Ovary (tissue), 9 donors: ENCODE measurements around the gene STX1A. TPM values are rescaled to one million over a fixed set of nuclear protein-coding genes. Genes with fewer than 3 reads are reported as not detected.

Experiments
- DNase-seq, 5 donors: peaks; one replicate each; pipeline ENCODE4 v3.0.0-alpha.2; 2019 to 2020
- H3K27ac ChIP-seq, 2 donors: fragments of 200-600 bp; one replicate each; pipeline versions ENCODE4 v1.5.1 to v1.8.0; 2019 to 2022
- H3K27me3 ChIP-seq: fragments of 200-600 bp; one replicate; pipeline ENCODE4 v1.8.0; 2022
- H3K36me3 ChIP-seq: fragments of 200-600 bp; sonication (generic); one replicate; pipeline ENCODE4 v1.5.1; 2019
- H3K4me1 ChIP-seq: one replicate; pipeline ENCODE4 v1.8.1; 2013; ENCODE audit warnings: mild to moderate bottlenecking, moderate library complexity; ENCODE audit not compliant: insufficient read depth
- H3K4me3 ChIP-seq: fragments of 200-600 bp; sonication (generic); one replicate; pipeline ENCODE4 v1.5.1; 2017
- H3K9me3 ChIP-seq, 2 donors: fragments of 200-600 bp in 1 of 2; sonication (generic) in 1 of 2; one replicate each; pipeline versions ENCODE4 v1.5.1 to v1.8.1; 2013 to 2019; ENCODE audit warnings: mild to moderate bottlenecking in 1 of 2, moderate library complexity in 1 of 2
- EP300 ChIP-seq: sonication (generic); formaldehyde crosslinking; IDR thresholded peaks from one replicate; pipeline ENCODE4 v1.6.1; 2017; ENCODE audit warnings: antibody characterized with exemption
- POLR2A ChIP-seq: fragments of 450-650 bp; IDR thresholded peaks from one replicate; pipeline ENCODE4 v1.6.1; 2017; ENCODE audit warnings: antibody characterized with exemption, mild to moderate bottlenecking, moderate library complexity
- whole genome bisulfite sequencing, 3 donors: extraction: QIAGEN DNeasy Blood & Tissue Kit in 1 of 3; methylation state at CpG; one replicate each; pipeline versions ENCODE4 v1.1.5 to v1.1.7; 2013 to 2017; 5-methylcytosine and 5-hydroxymethylcytosine counted together
- intact Hi-C, 4 donors: fragments of 100-400 bp; cut with DNase I; formaldehyde crosslinking; loops; one replicate each; pipeline versions ENCODE4 v1.11.0 to v1.15.1; 2022 to 2023
- polyA plus RNA-seq, 2 donors: library from polyadenylated mRNA; stranded (reverse); fragments of 200-250 nt in 1 of 2; fragments of 350-450 nt in 1 of 2; fragmentation: Illumina TruSeq in 1 of 2; extraction: RNeasy Lipid Tissue Mini Kit (QIAGEN cat#74804) in 1 of 2; gene quantifications; one replicate each; pipeline ENCODE4 v1.2.3, GENCODE V29; 2013 to 2014
- total RNA-seq, 7 donors: library from RNA; depleted of rRNA in 2 of 7; stranded (reverse); fragments of >200 nt in 2 of 7; fragmentation: NEBNext Ultra II Directional in 3 of 7; extraction: Animal tissue kit (Norgen Biotek cat#: 25700) in 3 of 7; gene quantifications; one replicate each; pipeline versions ENCODE4 v1.1.0 to v1.2.4, GENCODE V29; 2016 to 2023
- TF ChIP-seq, protein P1 (sequence below), 3 donors: fragments of 450-650 bp in 2 of 3; fragments of 200-600 bp in 1 of 3; IDR thresholded peaks; one replicate each; pipeline versions ENCODE4 v1.5.1 to v1.8.0; 2016 to 2022; ENCODE audit warnings: antibody characterized with exemption in 3 of 3, mild to moderate bottlenecking in 1 of 3
- donor health status: DM: no; HTN: no; CAD: no; lungs with moderate emphysema.
- donor health status: DM: no; HTN: no; CAD: no.
- donor health status: Bipolar disorder and iron deficiency.
- donor health status: DM: yes; HTN: yes; CAD: no.
- donor health status: DM: no; HTN: no; CAD: no.
- donor health status: DM: yes; HTN: yes; CAD: no.

The STX1A gene
- total and polyA plus RNA-seq, 9 donors = 1.6 to 11.3 (median 6.4) TPM

- no peaks in the 10 kb centered on the region for H3K9me3 ChIP-seq
- no peak overlapping the region for H3K27ac ChIP-seq
- intact Hi-C loops = loop anchor here in 1 of 4 donors (10.0 kb wide), 1 partner anchor 569 kb away; the partner anchor contains the start of gene RFC2
- no peaks in the 10 kb centered on the region for H3K36me3 ChIP-seq
- TF ChIP-seq POLR2A (no peak), EP300 (no peak)
- TF ChIP-seq, protein P1, sequence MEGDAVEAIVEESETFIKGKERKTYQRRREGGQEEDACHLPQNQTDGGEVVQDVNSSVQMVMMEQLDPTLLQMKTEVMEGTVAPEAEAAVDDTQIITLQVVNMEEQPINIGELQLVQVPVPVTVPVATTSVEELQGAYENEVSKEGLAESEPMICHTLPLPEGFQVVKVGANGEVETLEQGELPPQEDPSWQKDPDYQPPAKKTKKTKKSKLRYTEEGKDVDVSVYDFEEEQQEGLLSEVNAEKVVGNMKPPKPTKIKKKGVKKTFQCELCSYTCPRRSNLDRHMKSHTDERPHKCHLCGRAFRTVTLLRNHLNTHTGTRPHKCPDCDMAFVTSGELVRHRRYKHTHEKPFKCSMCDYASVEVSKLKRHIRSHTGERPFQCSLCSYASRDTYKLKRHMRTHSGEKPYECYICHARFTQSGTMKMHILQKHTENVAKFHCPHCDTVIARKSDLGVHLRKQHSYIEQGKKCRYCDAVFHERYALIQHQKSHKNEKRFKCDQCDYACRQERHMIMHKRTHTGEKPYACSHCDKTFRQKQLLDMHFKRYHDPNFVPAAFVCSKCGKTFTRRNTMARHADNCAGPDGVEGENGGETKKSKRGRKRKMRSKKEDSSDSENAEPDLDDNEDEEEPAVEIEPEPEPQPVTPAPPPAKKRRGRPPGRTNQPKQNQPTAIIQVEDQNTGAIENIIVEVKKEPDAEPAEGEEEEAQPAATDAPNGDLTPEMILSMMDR (IDR thresholded peaks at IDR 0.05) = no peak
- WGBS, 3 donors = 93 to 94% (median 93%) methylated on average over 18 of the region's 18 CpGs
- peaks cover 17% of the 10 kb centered on the region for H3K4me1 ChIP-seq
- H3K4me3 ChIP-seq = no peak overlapping the region
- no peak for DNase-seq
- H3K27me3 ChIP-seq = no peaks in the 10 kb centered on the region
These were observed 34.2 kb downstream of the STX1A start for GRCh38 chr7:73685311-73685710.

- peak in 1 of 5 donors; percentile 18 for DNase-seq
- no peaks in the 10 kb centered on the region for H3K36me3 ChIP-seq
- H3K4me1 ChIP-seq = peaks cover 17% of the 10 kb centered on the region
- H3K27ac ChIP-seq = peak overlapping the region in 1 of 2 donors; percentile 19
- H3K4me3 ChIP-seq = peak overlapping the region; percentile 89
- no peaks in the 10 kb centered on the region for H3K27me3 ChIP-seq
- no peaks in the 10 kb centered on the region for H3K9me3 ChIP-seq
- TF ChIP-seq, protein P1 (IDR thresholded peaks at IDR 0.05) = no peak
- TF ChIP-seq EP300 (no peak), POLR2A (no peak)
- WGBS, 3 donors = 19 to 23% (median 22%) methylated on average over 58 of the region's 58 CpGs
- intact Hi-C loops = loop anchor here in 1 of 4 donors (10.0 kb wide), 1 partner anchor 571 kb away; the partner anchor contains the start of gene RFC2
These were observed 35.4 kb downstream of the STX1A start for GRCh38 chr7:73683788-73684693.

DNA sequence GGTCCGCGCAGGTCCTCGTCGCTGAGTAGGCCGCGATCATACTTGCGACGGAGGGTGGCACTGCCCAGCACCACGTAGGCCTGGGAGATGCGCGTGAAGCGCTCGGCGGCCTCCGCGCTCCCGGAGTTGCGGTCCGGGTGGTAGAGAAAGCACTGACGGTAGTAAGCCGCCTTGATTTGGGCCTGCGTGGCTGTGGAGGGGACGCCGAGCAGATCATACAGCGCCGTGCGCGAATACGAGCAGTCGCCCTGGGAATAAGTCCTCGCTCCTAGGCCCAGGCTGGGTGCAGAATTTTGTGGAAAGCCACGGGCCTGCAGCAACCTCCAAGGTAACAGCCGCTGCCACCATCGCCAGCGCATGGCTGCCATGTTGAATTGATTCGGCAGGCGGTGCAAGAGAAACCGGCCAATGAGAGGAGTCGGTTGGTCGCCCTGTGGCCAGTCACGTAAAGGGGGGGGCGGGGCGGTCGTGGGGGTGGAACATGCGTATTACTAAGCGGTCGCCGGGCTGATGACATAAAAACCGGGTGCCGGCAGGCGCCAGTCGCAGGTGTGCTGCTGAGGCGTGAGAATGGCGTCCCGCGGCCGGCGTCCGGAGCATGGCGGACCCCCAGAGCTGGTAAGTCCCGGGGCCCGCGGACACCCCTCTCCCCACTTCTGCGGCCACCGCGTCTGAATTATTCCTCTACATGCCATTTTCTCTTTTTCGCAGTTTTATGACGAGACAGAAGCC, 36.2 kb downstream of the STX1A start, which contains the start of the genes BUD23 and DNAJC30:
Gene BUD23, plus strand, starts transcription at position 542 of the 732 bp plus-strand sequence. Its CDS starts 29 bp downstream, at position 571.
Gene DNAJC30, minus strand, starts transcription at position 398 of the 732 bp plus-strand sequence. Its CDS starts 30 bp downstream, at position 368.
- no peaks in the 10 kb centered on the region for H3K27me3 ChIP-seq
- DNase-seq = peak; percentile 96 to 98 (median 97)
- no peaks in the 10 kb centered on the region for H3K36me3 ChIP-seq
- WGBS, 3 donors = 0 to 1% (median 0%) methylated on average over 53 to 68 of the region's 68 CpGs
- H3K4me3 ChIP-seq = peak within 1 kb of the TSS; percentile 89
- peak within 1 kb of the TSS; percentile 6 to 72 for H3K27ac ChIP-seq
- H3K9me3 ChIP-seq = no peaks in the 10 kb centered on the region
- intact Hi-C loops = loop anchor here in 1 of 4 donors (10.0 kb wide), 1 partner anchor 572 kb away; the partner anchor contains the start of gene RFC2
- TF ChIP-seq, protein P1 (IDR thresholded peaks at IDR 0.05) = peak in 2 of 3 donors; percentile 20 to 25
- TF ChIP-seq POLR2A (peak; percentile 56), EP300 (no peak)
- peaks cover 17% of the 10 kb centered on the region for H3K4me1 ChIP-seq

DNA sequence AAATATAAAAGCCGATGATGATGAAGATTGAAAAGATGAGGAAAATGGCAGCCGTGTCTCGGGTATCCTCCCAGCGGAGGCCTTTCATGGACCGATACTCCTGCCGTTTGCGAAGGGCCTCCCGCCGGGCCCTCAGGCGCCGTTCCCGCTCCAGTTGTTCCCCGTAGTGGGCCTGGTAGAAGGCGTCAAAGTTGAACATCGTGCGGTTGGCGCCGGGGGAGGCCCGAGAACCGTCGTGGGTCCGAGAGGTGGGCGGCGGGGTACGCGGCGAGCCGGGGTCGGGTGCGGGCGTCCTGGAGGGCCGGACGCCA, 36.8 kb downstream of the STX1A start:
- intact Hi-C loops = loop anchor here in 1 of 4 donors (10.0 kb wide), 1 partner anchor 572 kb away; the partner anchor contains the start of gene RFC2
- Histone ChIP-seq H3K27me3 (no peaks in the 10 kb centered on the region), H3K27ac (peak overlapping the region; percentile 6 to 72), H3K36me3 (no peaks in the 10 kb centered on the region), H3K4me1 (peaks cover 17% of the 10 kb centered on the region), H3K9me3 (no peaks in the 10 kb centered on the region), H3K4me3 (peak overlapping the region; percentile 89)
- no peak for DNase-seq
- WGBS, 3 donors = 0 to 1% (median 0%) methylated on average over 23 to 33 of the region's 33 CpGs
- TF ChIP-seq, protein P1 (IDR thresholded peaks at IDR 0.05) = no peak
- no peak for TF ChIP-seq EP300
- TF ChIP-seq POLR2A = no peak
